NCI-H187 (cell line): ENCODE results near the gene PHLDA3.

Experiments
- DNase-seq, 2 experiments: peaks; one replicate each; lab custom pipeline; 2025; lab: John Stamatoyannopoulos, UW

Gene PHLDA3

GRCh38 chr1:201429736-201430501 is 39.1 kb downstream of the PHLDA3 start:
- no peak for DNase-seq

- no peak for DNase-seq
Measured at GRCh38 chr1:201427963-201428362, 41.0 kb downstream of the PHLDA3 start.

- DNase-seq: no peak
Measured at GRCh38 chr1:201426479-201427310, 42.3 kb downstream of the PHLDA3 start.

GRCh38 chr1:201424146-201424545 is 44.8 kb downstream of the PHLDA3 start:
- no peak for DNase-seq

- DNase-seq: no peak
Measured at GRCh38 chr1:201423655-201424054, 45.3 kb downstream of the PHLDA3 start.

GRCh38 chr1:201422436-201423030 is 46.5 kb downstream of the PHLDA3 start:
- no peak for DNase-seq

- no peak for DNase-seq
Measured at GRCh38 chr1:201422026-201422425, 47.0 kb downstream of the PHLDA3 start.

GRCh38 chr1:201421041-201421440 is 47.9 kb downstream of the PHLDA3 start:
- DNase-seq: no peak

- no peak for DNase-seq
Measured at GRCh38 chr1:201420608-201421002, 48.4 kb downstream of the PHLDA3 start.

- no peak for DNase-seq
Measured at GRCh38 chr1:201419746-201420607, 49.0 kb downstream of the PHLDA3 start.

GRCh38 chr1:201419256-201419655 is 49.7 kb downstream of the PHLDA3 start:
- no peak for DNase-seq

GRCh38 chr1:201418461-201418860 is 50.5 kb downstream of the PHLDA3 start:
- DNase-seq: no peak
